ENCODE measurements around the gene ADCY6.

DNA sequence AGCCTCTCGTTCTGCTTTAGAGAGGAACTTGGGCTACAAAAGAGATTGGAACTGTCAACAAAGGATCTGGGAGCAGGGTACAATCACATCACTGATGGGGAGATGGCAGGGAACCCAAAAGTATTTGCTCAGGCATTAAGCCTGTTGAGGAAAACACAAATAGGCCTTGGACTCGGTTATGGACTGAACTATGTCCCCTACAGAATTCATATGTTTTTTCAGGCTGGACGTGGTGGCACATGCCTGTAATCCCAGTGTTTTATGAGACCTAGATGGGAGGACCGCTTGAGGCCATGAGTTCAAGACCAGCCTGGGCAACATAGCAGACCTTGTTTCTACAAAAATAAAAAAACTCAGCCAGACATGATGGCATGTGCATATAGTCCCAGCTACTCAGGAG lies 49.2 kb upstream of the ADCY6 start:
- TF ChIP-seq, protein P1, sequence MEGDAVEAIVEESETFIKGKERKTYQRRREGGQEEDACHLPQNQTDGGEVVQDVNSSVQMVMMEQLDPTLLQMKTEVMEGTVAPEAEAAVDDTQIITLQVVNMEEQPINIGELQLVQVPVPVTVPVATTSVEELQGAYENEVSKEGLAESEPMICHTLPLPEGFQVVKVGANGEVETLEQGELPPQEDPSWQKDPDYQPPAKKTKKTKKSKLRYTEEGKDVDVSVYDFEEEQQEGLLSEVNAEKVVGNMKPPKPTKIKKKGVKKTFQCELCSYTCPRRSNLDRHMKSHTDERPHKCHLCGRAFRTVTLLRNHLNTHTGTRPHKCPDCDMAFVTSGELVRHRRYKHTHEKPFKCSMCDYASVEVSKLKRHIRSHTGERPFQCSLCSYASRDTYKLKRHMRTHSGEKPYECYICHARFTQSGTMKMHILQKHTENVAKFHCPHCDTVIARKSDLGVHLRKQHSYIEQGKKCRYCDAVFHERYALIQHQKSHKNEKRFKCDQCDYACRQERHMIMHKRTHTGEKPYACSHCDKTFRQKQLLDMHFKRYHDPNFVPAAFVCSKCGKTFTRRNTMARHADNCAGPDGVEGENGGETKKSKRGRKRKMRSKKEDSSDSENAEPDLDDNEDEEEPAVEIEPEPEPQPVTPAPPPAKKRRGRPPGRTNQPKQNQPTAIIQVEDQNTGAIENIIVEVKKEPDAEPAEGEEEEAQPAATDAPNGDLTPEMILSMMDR (conservative IDR thresholded peaks at IDR 0.05; ENCODE audit: low read depth, low read length), result no peak
- TF ChIP-seq EZH2phosphoT487 (IDR thresholded peaks at IDR 0.05; ENCODE audit: borderline replicate concordance, low read length), result no peak
